GM12891 (cell line): ENCODE results near the gene SH2D4B.

Source experiments
- POLR2A ChIP-seq: IDR thresholded peaks from 2 replicates; pipeline ENCODE4 v1.6.1; 2011; ENCODE audit warnings: low read depth, low read length, control low read depth
- POLR2AphosphoS5 ChIP-seq: IDR thresholded peaks from 2 replicates; pipeline ENCODE4 v1.6.1; 2011; ENCODE audit warnings: low read depth, low read length, control low read depth

GRCh38 chr10:80544316-80544953 lies 6.7 kb downstream of the SH2D4B start:
- TF ChIP-seq POLR2A (no peak), POLR2AphosphoS5 (no peak)
